GM13976 (cell line): Measurements from ENCODE around the gene NDUFAF2.

ENCODE experiments used
- DNase-seq: peaks from one replicate; pipeline ENCODE4 v3.0.0; 2012; ENCODE audit warnings: low spot score
- in situ Hi-C: fragments of 300-500 bp; cut with MboI; formaldehyde crosslinking; loops from one replicate; pipeline ENCODE4 v1.12.0; 2022; ENCODE audit warnings: low sequenced_read_pairs, mixed read lengths, inconsistent platforms; ENCODE audit not compliant: unreplicated experiment
- TF ChIP-seq, protein P1 (sequence below): IDR thresholded peaks from 2 replicates; pipeline ENCODE4 v1.5.1; 2012; ENCODE audit warnings: borderline replicate concordance, mild to moderate bottlenecking; ENCODE audit not compliant: insufficient read depth; ENCODE audit errors: extremely low read depth, missing control alignments, control extremely low read depth

Gene NDUFAF2

DNA sequence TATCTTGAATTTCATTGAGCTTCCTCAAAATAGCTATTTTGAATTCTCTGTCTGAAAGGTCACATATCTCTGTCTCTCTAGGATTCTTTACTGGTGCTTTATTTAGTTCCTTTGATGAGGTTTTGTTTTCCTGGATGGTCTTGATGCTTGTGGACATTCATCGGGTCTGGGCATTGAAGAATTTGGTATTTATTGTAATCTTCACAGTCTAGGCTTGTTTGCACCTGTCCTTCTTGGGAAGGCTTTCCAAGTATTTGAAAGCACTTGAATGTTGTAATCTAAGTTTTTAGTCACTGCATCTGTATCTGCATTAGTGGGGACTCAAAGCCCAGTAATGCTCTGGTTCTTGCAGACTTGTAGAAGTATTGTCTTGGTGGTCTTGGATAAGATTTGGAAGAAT, 169.4 kb downstream of the NDUFAF2 start:
- TF ChIP-seq, protein P1, sequence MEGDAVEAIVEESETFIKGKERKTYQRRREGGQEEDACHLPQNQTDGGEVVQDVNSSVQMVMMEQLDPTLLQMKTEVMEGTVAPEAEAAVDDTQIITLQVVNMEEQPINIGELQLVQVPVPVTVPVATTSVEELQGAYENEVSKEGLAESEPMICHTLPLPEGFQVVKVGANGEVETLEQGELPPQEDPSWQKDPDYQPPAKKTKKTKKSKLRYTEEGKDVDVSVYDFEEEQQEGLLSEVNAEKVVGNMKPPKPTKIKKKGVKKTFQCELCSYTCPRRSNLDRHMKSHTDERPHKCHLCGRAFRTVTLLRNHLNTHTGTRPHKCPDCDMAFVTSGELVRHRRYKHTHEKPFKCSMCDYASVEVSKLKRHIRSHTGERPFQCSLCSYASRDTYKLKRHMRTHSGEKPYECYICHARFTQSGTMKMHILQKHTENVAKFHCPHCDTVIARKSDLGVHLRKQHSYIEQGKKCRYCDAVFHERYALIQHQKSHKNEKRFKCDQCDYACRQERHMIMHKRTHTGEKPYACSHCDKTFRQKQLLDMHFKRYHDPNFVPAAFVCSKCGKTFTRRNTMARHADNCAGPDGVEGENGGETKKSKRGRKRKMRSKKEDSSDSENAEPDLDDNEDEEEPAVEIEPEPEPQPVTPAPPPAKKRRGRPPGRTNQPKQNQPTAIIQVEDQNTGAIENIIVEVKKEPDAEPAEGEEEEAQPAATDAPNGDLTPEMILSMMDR = no peak
- DNase-seq = no peak
- in situ Hi-C loops = no loop called here

- DNase-seq = no peak
- TF ChIP-seq, protein P1 = no peak
- in situ Hi-C loops = no loop called here
Measured at GRCh38 chr5:61115968-61116367, 171.0 kb downstream of the NDUFAF2 start.

GRCh38 chr5:61119066-61119465, 174.1 kb downstream of the NDUFAF2 start:
- TF ChIP-seq, protein P1 = no peak
- no peak for DNase-seq
- in situ Hi-C loops = no loop called here

- DNase-seq = no peak
- in situ Hi-C loops = no loop called here
- TF ChIP-seq, protein P1 = no peak
Measured at GRCh38 chr5:61120534-61120933, 175.5 kb downstream of the NDUFAF2 start.

- TF ChIP-seq, protein P1 = no peak
- in situ Hi-C loops = no loop called here
- no peak for DNase-seq
Measured at GRCh38 chr5:61123145-61123544, 178.1 kb downstream of the NDUFAF2 start.

DNA sequence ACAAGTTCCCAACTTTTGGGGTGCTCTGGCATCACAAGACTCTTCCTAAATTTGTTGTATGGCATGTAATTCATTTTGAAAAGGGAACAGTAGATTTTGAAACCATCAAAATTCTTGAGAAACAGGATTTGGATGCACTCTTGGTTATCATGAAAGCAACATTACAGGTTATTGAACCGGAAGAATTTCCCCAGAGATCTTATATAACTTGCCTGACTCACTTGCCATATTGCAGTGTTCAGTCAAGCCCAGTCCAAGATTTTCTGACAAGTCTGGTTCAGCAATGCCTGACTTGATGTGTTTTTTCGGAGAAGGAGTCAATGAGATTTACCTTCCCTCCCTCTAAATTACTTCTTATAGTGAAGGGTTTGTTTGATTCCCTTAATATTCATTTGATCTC, 185.3 kb downstream of the NDUFAF2 start:
- in situ Hi-C loops = no loop called here
- DNase-seq = no peak
- TF ChIP-seq, protein P1 = no peak

- TF ChIP-seq, protein P1 = no peak
- in situ Hi-C loops = no loop called here
Measured at GRCh38 chr5:61132559-61132958, 187.6 kb downstream of the NDUFAF2 start.

More at GRCh38 chr5:61132559-61132958, 187.6 kb downstream of the NDUFAF2 start:
- DNase-seq = no peak
